ENCODE data around the gene EDEM3.
"Not testable (repeated sequence)": the region's sequence is repeated elsewhere in the genome, so short reads cannot be mapped to it uniquely, and the experiment has no call there.

The EDEM3 gene

GRCh38 chr1:184716158-184716557, 38.5 kb downstream of the EDEM3 start:
- DNase-seq: no peak

- no peak for DNase-seq
These were observed 45.2 kb downstream of the EDEM3 start for GRCh38 chr1:184709418-184709817.

GRCh38 chr1:184708084-184708676, 46.5 kb downstream of the EDEM3 start:
- DNase-seq: no peak

GRCh38 chr1:184705271-184705670, 49.4 kb downstream of the EDEM3 start:
- DNase-seq: no peak

GRCh38 chr1:184701816-184702215, 52.8 kb downstream of the EDEM3 start:
- no peak for DNase-seq

GRCh38 chr1:184698969-184699368, 55.7 kb downstream of the EDEM3 start:
- no peak for DNase-seq

GRCh38 chr1:184698016-184698415, 56.6 kb downstream of the EDEM3 start:
- DNase-seq: no peak

GRCh38 chr1:184696403-184696802, 58.3 kb downstream of the EDEM3 start:
- no peak for DNase-seq

- no peak for DNase-seq
These were observed 59.6 kb downstream of the EDEM3 start for GRCh38 chr1:184695023-184695422.

GRCh38 chr1:184693011-184693410, 61.6 kb downstream of the EDEM3 start:
- DNase-seq: no peak

- peak; percentile 70 for DNase-seq
These were observed 62.8 kb downstream of the EDEM3 start for GRCh38 chr1:184691719-184692324.

- DNase-seq: peak; percentile 47
These were observed 68.1 kb downstream of the EDEM3 start for GRCh38 chr1:184686540-184686939.

- DNase-seq: no peak
These were observed 69.5 kb downstream of the EDEM3 start for GRCh38 chr1:184685116-184685515.

- no peak for DNase-seq
These were observed 70.2 kb downstream of the EDEM3 start for GRCh38 chr1:184684285-184685074.

GRCh38 chr1:184682956-184683355, 71.7 kb downstream of the EDEM3 start:
- DNase-seq: no peak

- DNase-seq: peak; percentile 31
These were observed 73.9 kb downstream of the EDEM3 start for GRCh38 chr1:184680611-184681225.

GRCh38 chr1:184679472-184679871, 75.2 kb downstream of the EDEM3 start:
- not testable (repeated sequence) for DNase-seq

- no peak for DNase-seq
These were observed 77.3 kb downstream of the EDEM3 start for GRCh38 chr1:184677344-184677743.

- no peak for DNase-seq
These were observed 81.4 kb downstream of the EDEM3 start for GRCh38 chr1:184673305-184673704.

- no peak for DNase-seq
These were observed 82.5 kb downstream of the EDEM3 start for GRCh38 chr1:184672013-184672726.

- no peak for DNase-seq
These were observed 85.3 kb downstream of the EDEM3 start for GRCh38 chr1:184669391-184669790.

GRCh38 chr1:184665360-184665759, 89.3 kb downstream of the EDEM3 start:
- DNase-seq: no peak

GRCh38 chr1:184664661-184665060, 90.0 kb downstream of the EDEM3 start:
- no peak for DNase-seq
